ENCODE results near the gene ANXA4. TPM values are rescaled to one million over a fixed set of nuclear protein-coding genes. Genes with fewer than 3 reads are reported as not detected.

The ANXA4 gene
- total RNA-seq, 1 experiment from 2014 or later: 82.9 TPM

DNA sequence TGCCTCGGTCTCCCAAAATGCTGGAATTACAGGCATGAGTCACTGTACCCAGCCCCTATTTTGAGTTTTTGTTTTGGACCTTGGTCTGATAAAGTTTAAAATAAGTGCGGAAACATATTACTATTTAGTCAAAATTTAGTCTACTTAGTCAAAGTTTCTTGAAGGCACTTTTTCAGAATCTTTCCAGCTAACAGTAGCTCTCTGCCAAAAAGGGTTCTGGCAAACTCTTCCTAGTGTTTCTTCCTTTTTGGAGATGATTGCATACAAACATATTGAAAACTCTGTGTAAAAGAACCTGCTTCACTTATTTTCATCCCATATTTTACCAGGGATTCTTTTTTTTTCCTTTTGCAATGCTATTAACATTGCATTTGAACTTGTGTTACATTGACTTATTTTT lies 116.3 kb downstream of the ANXA4 start:
- no peaks in the 10 kb centered on the region for H3K9me3 ChIP-seq (ENCODE audit: insufficient read depth, low read depth)
- H2AFZ ChIP-seq: no peak overlapping the region
- H3K4me2 ChIP-seq: no peak overlapping the region
- POLR2A ChIA-PET (ENCODE audit: unreplicated experiment): no interaction called here
- no peaks in the 10 kb centered on the region for H3K79me2 ChIP-seq (ENCODE audit: low read depth)
- H4K20me1 ChIP-seq (ENCODE audit: insufficient read depth): no peaks in the 10 kb centered on the region
- no peak for TF ChIP-seq EZH2 (IDR thresholded peaks at IDR 0.05; ENCODE audit: low read depth)
- TF ChIP-seq, protein P1, sequence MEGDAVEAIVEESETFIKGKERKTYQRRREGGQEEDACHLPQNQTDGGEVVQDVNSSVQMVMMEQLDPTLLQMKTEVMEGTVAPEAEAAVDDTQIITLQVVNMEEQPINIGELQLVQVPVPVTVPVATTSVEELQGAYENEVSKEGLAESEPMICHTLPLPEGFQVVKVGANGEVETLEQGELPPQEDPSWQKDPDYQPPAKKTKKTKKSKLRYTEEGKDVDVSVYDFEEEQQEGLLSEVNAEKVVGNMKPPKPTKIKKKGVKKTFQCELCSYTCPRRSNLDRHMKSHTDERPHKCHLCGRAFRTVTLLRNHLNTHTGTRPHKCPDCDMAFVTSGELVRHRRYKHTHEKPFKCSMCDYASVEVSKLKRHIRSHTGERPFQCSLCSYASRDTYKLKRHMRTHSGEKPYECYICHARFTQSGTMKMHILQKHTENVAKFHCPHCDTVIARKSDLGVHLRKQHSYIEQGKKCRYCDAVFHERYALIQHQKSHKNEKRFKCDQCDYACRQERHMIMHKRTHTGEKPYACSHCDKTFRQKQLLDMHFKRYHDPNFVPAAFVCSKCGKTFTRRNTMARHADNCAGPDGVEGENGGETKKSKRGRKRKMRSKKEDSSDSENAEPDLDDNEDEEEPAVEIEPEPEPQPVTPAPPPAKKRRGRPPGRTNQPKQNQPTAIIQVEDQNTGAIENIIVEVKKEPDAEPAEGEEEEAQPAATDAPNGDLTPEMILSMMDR (conservative IDR thresholded peaks at IDR 0.05): no peak
- H3K27ac ChIP-seq: no peak overlapping the region
- intact Hi-C loops (cut with micrococcal nuclease; ENCODE audit: unreplicated experiment): no loop called here
- H3K27me3 ChIP-seq (ENCODE audit: insufficient read depth, low read depth): no peaks in the 10 kb centered on the region
- H3F3A ChIP-seq (ENCODE audit: insufficient read depth, low read depth): no peaks in the 10 kb centered on the region; the same call in 1 of the 2 replicates
- BruUV-seq (replicated peaks): no TSS peak
- no peaks in the 10 kb centered on the region for H3K9me2 ChIP-seq (ENCODE audit: insufficient read depth)
- H3K4me1 ChIP-seq (replicated peaks; ENCODE audit: insufficient read depth): no peaks in the 10 kb centered on the region
- no peaks in the 10 kb centered on the region for H3K36me3 ChIP-seq (ENCODE audit: low read depth)
- CTCF ChIA-PET: no interaction called here
- H3K4me3 ChIP-seq: no peak overlapping the region
- no peak for DNase-seq

DNA sequence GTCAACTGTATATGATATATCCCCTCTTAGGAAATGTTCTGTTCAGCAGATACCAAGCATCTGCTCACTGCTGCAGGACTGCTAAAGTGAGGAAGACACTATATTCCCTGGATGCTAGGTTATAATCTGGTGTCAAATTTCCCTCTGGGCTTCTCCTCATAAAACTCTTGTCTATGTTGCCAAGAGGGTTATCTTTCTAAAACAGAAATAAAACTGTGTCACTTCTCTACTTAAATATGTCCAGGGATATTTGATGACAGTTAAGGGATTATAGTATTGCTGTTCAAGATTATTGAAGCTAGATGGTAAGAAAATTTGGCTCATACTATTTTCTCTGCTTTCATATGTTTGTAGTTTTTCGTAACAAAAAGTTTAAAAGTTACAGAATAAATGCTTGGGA lies 121.4 kb downstream of the ANXA4 start:
- Histone ChIP-seq H3K4me2 (no peak overlapping the region), H3K4me1 (replicated peaks; ENCODE audit: insufficient read depth) (no peaks in the 10 kb centered on the region), H3K9me2 (ENCODE audit: insufficient read depth) (no peaks in the 10 kb centered on the region), H3K4me3 (no peak overlapping the region), H2AFZ (no peak overlapping the region), H3K79me2 (ENCODE audit: low read depth) (no peaks in the 10 kb centered on the region), H3K27me3 (ENCODE audit: insufficient read depth, low read depth) (no peaks in the 10 kb centered on the region), H3K27ac (no peak overlapping the region), H3F3A (ENCODE audit: insufficient read depth, low read depth) (no peaks in the 10 kb centered on the region; the same call in 1 of the 2 replicates), H4K20me1 (ENCODE audit: insufficient read depth) (no peaks in the 10 kb centered on the region), H3K36me3 (ENCODE audit: low read depth) (peaks cover 11% of the 10 kb centered on the region; the same call in 1 of the 2 replicates), H3K9me3 (ENCODE audit: insufficient read depth, low read depth) (no peaks in the 10 kb centered on the region)
- intact Hi-C loops (cut with micrococcal nuclease; ENCODE audit: unreplicated experiment): no loop called here
- DNase-seq: no peak
- ChIA-PET POLR2A (ENCODE audit: unreplicated experiment) (no interaction called here), CTCF (no interaction called here)
- BruUV-seq (replicated peaks): no TSS peak
- TF ChIP-seq EZH2 (IDR thresholded peaks at IDR 0.05; ENCODE audit: low read depth): no peak
- TF ChIP-seq, protein P1 (conservative IDR thresholded peaks at IDR 0.05): no peak

Other genes starting within 250 kb of the ANXA4 start
- 50.3 and 66.6 TPM in 2 replicates for gene AAK1, start 98.4 kb upstream of the ANXA4 start, total RNA-seq (2021)
- 15.1 and 17.4 TPM in 2 replicates for gene GMCL1, start 87.5 kb downstream of the ANXA4 start, total RNA-seq (2021)
- gene SNRNP27, start 151.8 kb downstream of the ANXA4 start, total RNA-seq (2021): 29.9 and 38.1 TPM in 2 replicates
- 8.5 and 8.8 TPM in 2 replicates for gene MXD1, start 173.0 kb downstream of the ANXA4 start, total RNA-seq (2021)
- gene ASPRV1, start 219.5 kb downstream of the ANXA4 start, total RNA-seq (2021): 0.30 and 0.48 TPM in 2 replicates